ENCODE data around the gene ARTN. TPM values are rescaled to one million over a fixed set of nuclear protein-coding genes. Genes with fewer than 3 reads are reported as not detected.

Gene ARTN
- total RNA-seq, 1 donor from 2014 or later = 4.8 TPM

DNA sequence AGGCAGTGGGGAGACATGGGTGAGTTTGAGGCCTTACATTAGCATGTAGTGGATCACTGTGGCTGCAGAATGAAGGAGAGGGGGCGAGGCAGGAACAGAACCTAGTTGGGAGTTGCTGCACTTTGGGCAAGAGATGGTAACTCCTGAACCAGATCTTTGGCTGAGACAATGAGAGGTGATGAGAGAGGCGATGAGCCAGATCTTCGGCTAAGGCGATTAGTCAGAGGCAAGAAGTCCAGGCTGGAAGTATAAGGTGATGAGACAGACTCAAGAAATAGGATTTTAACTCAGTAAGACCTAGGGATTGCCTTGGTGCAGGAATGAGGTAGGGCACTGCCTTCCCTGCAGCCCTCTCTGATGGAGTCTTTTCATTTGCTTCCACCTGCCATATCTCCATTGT is 9.1 kb upstream of the ARTN start:
- no peak for DNase-seq (ENCODE audit: low spot score)

DNA sequence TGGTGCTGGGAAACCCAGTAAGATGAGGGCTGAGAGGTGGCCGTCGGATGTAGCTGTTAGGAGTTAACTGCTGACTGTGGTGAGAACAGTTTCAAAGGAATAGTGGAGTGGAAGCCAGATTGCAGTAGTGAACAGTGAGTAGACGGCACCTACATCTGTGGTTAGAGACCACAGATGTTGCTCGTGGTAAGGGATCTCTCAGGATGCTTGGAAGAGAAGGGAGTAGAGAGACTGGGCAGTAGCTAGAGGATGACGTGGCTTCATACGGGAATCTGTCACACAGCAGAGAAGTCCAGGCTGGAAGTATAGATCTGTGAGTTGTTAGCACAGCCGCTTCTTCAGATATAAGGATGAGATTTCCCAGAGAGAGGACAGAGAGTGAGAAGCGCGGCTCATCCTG is 7.8 kb upstream of the ARTN start:
- DNase-seq (ENCODE audit: low spot score) = no peak

DNA sequence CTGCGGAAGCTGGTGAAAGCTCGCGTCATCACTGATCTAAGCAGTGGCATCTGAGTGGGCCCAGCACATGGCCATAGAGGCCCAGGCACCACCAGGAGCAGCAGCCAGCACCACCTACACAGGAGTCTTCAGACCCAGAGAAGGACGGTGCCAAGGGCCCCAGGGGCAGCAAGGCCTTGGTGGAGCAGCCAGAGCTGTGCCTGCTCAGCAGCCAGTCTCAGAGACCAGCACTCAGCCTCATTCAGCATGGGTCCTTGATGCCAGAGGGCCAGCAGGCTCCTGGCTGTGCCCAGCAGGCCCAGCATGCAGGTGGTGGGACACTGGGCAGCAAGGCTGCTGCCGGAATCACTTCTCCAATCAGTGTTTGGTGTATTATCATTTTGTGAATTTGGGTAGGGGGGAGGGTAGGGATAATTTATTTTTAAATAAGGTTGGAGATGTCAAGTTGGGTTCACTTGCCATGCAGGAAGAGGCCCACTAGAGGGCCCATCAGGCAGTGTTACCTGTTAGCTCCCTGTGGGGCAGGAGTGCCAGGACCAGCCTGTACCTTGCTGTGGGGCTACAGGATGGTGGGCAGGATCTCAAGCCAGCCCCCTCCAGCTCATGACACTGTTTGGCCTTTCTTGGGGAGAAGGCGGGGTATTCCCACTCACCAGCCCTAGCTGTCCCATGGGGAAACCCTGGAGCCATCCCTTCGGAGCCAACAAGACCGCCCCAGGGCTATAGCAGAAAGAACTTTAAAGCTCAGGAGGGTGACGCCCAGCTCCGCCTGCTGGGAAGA is 3.2 kb upstream of the ARTN start:
- DNase-seq (ENCODE audit: low spot score) = no peak

DNA sequence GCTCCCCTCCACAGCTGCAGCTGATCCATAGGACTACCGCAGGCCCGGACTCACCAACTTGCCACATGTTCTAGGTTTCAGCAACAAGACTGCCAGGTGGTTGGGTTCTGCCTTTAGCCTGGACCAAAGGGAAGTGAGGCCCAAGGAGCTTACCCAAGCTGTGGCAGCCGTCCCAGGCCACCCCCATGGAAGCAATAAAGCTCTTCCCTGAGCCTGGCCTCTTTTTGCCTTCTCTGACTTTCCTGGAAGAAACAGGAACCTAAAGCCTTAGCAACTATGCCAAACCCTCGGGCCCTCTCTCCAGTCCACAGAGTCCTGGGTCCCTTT is 2.7 kb upstream of the ARTN start:
- peak; percentile 15 for DNase-seq (ENCODE audit: low spot score)

DNA sequence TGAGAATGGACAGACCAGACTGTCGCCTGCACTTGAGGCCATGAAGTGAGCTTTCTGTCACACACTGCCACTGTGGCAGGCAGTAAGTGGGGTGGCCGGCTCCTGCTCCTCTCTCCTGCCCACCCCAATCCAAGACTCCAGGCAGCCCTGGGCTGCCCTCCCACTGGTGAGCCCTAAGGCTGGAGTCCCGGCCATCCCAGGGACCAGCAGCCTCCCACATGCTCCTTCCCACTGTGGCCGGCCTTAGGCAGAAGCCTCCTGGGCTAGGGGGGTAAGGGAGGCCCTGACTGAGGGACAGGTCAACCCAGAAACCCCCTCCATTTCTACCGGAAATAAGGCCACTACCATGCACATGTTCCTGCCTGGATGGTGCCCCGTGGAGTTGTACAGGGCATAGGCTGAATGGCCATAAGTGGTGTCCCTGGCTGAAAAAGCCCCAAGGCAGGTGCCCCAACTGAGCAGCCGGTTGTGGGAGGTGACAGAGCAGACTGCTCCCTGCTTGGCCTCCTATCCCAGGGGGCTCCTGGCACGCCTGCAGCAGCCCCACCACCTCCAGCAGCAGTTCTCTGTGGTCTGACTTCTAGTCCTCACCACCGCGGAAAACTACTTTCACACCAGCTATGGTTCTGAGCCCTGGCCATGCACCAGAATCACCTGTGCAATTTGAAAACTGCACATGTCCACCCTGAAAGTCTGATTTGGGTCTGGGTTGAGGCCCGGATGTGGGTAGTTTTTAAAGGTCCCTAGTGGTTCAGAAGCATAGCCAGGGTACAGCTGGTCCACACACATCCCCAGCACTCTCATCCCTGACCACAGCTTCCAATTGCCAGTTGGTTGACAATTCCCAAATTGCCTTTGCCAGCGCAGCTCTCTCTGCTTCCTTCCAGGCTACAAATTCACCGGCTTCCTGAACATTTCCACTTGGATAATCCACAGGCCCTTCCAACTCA is 1.6 kb upstream of the ARTN start:
- DNase-seq (ENCODE audit: low spot score) = no peak

DNA sequence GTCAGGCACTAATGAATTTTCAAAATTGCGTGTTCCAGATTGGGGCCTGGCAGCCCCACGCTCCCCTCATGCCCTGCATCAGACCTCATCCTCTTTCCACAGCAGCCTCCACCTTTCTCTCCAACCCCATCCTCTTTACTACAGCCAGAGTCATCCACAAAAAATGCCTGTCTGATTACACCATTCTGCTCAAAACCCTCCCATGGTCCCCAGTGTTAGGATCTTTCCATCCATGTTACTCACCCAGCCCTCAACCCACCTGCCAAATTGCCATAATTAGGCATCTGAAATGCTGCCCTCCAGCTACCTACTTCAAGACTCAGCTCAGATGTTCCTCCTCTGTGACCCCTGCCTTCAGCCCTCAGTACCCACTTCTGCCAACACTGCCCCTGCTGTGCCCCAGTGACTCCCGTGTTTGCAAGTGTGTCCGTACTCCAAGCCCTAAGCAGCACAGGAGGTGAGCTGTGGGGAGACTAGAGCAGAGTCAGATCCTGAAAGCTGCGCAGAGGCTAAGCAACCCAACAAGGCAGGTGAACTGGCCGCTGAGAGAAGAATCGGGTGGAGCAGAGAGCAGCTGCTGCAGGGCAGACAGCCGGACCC is 715 bp upstream of the ARTN start:
- no peak for DNase-seq (ENCODE audit: low spot score)

DNA sequence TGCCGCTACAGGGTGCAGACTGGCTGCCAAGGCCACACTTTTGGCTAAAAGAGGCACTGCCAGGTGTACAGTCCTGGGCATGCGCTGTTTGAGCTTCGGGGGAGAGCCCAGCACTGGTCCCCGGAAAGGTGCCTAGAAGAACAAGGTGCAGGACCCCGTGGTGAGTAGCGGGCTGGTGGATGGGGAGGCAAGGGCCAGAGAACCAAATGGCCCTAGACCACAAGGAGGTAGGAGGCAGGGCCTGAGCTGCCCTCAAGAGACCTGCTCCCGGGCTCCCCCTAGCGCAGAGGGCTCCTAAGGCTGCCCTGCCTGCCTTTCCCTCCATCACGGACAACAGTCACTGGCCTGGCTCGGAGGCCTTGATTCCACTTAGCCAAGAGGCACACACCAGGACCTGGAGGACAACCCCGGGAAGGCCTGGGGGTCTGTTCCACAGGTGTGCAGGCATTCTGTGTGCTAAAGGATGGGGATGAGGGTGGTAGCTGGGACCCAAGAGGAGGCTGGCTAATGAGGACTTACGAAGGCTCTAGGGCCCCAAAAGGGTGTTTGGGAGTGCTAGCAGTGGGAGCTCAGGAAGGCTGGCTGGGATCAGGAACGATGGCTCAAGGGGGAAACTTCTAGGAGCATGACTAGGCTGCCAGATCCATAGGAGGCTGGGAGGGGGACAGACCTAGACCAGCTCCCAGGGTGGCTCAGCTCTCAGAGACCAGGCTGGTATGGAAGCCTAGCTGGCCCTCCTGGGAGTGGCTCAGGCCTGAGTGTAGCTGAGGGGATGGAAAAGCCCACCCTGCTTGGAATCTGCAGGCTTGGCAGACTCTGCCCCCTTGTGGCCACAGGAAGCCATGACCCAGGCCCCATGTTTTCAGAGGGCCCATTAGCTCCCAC is 742 bp downstream of the ARTN start:
- peak; percentile 52 for DNase-seq (ENCODE audit: low spot score)

DNA sequence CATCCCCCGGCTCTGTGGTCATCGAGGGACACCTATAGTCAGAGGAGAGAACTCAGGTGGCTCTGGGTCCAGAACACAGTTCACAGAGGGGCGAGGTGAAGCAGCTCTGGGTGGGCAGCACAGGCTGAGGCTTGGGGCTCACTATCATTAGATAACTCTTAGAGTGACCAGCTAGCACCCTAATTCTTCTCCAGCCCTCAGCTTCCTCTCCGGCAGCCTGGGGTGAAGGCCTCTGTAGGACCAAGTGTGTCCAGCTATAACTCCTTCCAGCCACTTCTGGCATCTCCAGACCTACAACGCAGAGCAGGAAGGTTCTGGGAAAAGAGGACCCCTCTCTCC is 1.4 kb downstream of the ARTN start:
- DNase-seq (ENCODE audit: low spot score) = no peak

DNA sequence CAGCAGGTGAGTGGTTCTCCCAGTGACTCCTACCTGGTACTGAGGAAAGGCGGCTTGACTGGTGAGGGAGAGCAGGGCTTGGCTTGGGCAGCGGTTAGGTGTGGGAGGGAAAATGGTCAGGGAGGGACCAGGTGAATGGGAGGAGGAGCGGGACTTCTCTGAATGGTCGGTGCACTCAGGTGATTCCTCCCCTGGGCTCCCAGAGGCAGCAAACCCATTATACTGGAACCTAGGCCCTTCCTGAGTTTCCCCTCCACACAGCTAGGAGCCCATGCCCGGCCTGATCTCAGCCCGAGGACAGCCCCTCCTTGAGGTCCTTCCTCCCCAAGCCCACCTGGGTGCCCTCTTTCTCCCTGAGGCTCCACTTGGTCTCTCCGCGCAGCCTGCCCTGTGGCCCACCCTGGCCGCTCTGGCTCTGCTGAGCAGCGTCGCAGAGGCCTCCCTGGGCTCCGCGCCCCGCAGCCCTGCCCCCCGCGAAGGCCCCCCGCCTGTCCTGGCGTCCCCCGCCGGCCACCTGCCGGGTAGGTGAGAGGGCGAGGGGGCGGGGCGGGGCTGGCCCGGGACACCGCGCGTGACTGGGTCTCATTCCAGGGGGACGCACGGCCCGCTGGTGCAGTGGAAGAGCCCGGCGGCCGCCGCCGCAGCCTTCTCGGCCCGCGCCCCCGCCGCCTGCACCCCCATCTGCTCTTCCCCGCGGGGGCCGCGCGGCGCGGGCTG is 2.3 kb downstream of the ARTN start:
- DNase-seq (ENCODE audit: low spot score) = no peak

DNA sequence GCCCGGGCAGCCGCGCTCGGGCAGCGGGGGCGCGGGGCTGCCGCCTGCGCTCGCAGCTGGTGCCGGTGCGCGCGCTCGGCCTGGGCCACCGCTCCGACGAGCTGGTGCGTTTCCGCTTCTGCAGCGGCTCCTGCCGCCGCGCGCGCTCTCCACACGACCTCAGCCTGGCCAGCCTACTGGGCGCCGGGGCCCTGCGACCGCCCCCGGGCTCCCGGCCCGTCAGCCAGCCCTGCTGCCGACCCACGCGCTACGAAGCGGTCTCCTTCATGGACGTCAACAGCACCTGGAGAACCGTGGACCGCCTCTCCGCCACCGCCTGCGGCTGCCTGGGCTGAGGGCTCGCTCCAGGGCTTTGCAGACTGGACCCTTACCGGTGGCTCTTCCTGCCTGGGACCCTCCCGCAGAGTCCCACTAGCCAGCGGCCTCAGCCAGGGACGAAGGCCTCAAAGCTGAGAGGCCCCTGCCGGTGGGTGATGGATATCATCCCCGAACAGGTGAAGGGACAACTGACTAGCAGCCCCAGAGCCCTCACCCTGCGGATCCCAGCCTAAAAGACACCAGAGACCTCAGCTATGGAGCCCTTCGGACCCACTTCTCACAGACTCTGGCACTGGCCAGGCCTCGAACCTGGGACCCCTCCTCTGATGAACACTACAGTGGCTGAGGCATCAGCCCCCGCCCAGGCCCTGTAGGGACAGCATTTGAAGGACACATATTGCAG is 3.0 kb downstream of the ARTN start:
- DNase-seq (ENCODE audit: low spot score) = no peak

DNA sequence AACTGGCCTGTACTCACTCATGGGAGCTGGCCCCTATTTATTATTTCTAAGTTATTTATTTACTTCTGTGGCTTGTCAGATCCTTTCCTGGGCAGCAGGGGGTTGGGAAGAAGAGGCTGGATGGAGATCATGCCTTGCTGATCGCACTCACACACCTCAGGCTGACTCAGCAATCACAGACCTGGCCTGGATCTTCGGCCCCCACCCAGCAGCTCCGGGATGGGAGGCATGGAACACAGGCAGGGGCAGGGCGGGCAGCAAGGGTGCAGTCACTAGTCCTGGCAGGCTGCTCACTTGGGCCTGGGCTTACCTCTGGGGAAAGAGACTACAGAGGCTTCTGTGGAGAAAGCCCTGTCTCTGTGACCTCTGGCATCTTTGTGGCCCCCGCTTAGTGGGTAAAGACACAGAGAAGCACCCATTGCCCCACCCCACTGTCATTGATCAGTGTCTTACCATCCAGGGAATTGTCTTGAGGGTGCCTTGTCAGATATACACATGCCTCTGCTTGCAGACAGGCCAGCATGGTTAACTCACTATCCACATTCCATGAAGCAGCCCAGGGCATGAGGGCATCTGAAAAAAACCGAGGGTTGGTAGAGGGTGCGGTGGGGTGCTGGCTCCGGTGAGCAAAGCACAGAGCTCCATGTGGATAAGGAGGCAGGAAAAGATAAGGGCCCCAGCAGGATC is 3.7 kb downstream of the ARTN start:
- no peak for DNase-seq (ENCODE audit: low spot score)

DNA sequence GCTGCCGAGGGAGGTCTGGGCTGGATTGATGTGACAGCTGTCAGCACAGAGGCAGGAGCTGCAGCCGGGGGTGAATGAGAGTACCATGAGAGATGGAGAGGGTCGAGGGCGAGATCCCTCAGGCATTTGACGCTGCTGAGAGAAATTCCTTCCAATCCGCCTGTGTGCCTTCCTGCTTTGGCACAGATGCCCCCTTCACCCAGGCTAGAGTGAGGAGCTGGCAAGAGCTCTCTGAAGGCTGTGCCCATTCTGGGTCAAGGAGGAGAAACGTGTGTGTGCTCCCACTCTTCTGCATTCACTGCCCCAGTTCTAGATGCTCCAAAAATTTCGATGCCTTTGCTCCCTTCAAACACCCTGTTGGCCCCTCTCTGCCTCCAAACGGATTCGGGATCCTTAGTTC is 4.8 kb downstream of the ARTN start:
- no peak for DNase-seq (ENCODE audit: low spot score)

DNA sequence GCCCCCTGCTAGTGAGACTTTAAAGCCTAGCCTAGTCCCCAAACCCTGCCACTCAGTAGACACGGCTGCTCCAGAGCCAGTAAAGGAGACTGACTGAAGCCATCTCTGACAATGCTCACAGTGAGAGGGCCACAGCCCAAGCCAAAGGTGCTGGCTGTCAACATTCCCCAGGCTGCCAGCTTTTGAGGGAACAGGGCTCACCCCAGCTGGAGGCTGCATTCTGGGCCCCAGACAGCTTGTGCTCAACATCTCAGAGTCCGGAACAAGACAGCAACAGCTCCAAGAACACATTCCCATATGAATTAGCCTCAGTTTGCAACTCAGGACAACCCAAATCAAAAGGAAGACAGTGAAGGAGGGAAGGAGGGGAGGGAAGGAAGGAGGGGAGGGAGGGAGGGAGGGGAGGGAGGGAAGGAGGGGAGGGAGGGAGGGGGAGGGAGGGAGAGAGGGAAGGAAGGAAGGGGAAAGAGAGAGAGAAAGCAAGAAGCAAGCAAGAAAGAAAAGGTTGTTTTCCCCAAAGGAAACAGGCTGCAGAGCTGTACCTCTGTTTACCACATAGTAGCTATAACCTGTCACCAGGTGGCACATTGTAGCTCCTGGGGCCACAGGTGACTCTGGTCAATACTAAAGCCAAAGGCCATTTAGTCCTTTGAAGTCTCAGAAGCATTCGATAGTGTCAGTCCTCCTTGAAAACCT is 5.4 kb downstream of the ARTN start:
- DNase-seq (ENCODE audit: low spot score) = no peak

DNA sequence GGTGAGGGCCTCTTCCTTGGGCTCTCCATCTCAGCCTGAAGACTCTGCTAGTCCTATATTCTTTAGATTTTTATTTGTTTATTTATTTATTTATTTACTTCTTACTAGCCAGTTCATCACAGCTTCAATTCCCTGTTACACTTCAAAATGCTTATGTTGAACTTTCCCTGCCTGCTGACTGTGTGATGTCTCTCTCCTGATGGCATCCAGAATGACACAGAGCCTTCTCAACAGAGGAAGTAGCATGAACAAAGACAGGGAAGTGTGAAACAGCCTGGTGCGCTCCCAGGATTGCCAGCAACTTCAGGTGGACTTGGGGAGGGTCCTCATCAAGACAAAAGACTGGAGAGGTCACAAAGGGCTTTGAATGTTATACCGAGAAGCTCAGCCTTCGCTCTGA is 8.8 kb downstream of the ARTN start:
- no peak for DNase-seq (ENCODE audit: low spot score)

DNA sequence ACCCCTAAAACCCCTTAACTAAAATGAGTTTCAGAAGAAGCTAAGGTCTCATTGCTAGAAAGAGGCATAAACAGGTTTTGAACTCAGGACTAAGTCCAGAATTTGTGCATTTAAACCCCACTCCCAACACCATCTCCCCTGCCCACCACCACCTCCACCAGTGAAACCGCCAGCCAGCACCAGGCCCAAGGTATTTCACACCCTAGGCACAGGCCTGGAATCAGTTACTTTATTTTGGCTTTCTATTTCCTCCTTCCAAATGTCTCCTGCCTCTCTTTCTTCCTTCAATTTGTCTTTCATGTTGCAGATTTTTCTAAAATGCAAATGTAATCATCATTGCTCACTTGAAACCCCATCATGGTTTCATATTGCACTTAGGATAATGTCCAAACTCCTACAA is 11.3 kb downstream of the ARTN start:
- DNase-seq (ENCODE audit: low spot score) = no peak

DNA sequence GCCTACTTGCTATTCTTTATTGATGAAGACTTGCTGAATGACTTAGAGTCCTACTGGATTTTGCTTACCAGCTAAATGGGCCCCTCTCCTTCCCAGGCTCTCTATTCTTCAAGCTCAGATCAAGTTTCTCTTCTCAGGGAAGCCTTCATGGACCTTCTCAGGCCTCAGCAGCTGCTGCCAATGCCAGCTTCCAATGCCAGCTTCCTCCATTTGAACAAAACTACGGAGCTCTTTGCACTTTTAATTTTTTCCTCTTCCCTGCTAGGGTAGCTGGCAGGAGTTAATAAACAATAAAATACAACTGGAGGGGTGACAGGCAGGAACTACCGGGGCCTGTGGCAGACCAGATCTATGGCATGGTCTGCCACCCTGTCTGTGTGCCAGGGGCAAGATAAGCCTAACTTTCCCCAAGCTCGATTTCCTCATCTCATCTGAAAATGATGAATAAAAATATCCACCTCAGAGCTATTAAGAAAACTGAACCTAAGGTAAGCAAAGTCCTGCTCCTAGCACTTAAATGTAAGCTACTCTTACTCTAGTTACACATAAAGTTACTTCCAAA is 12.2 kb downstream of the ARTN start:
- no peak for DNase-seq (ENCODE audit: low spot score)

DNA sequence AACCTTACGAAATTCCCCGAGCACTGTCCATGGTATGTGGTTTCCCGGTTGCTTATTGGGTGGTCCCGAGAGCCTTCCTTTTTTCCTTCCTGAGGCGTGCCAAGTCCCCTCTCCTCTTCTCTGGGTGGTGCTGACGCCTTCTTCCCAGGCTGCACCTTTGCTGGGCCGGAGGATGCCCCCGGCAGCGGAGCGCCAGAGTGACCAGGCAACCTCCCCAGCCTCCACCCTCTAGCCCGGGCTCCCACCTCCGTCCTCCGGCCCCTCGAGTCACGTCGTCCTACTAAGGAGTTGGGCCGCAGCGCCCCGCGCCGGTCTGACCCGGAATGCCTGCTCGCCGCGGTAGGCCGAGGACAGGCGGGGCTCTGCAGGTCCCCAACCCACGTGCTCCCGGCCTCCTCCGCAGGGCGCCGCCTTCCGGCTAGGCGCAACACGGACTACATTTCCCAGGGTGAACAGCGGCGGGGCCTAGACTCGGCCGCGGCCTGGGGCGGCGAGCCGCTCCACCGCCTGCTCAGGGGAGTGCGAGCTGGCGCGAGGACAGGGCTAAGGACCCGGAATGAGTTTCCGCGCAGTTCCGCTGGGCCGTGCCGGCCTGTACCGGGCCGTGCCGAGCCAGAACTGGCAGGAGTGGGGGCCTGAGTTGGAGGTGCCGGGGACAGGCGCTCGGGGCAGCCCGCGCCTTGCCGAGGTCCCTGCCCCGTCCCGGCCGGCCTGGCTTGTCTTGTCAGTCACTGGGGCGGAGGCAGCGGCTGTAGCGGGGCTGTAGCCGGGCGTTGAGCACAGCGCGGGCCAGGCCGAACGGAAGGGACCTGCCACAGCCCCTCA is 12.8 kb downstream of the ARTN start, which contains the start of gene IPO13:
Gene IPO13, plus strand, starts transcription at position 715 of the 825 bp plus-strand sequence. CDS start 651 bp downstream, outside the sequence.
- DNase-seq (ENCODE audit: low spot score) = peak; percentile 97

All from umbilical cord (tissue), 2 donors.